B cell (primary cell): ENCODE results near the gene GMPR2. TPM values are rescaled to one million over a fixed set of nuclear protein-coding genes. Genes with fewer than 3 reads are reported as not detected.

Experiments used
- ATAC-seq: fragments of 200-7000 bp; cut with Tn5 transposase; one replicate; pipeline ENCODE4 v1.10.0; 2021; ENCODE audit warnings: low read depth, mild to moderate bottlenecking, moderate number of reproducible peaks, moderate library complexity
- CTCF ChIA-PET: fragments of 350-600 bp; sonication (Branson Sonifier 250); formaldehyde crosslinking; loops from one replicate; lab custom pipeline; 2021; ENCODE audit warnings: antibody characterized with exemption, inconsistent platforms; lab: Charles Lee
- POLR2A ChIA-PET: fragments of 350-600 bp; sonication (Branson Sonifier 250); formaldehyde crosslinking; loops from one replicate; lab custom pipeline; 2021; ENCODE audit warnings: antibody characterized with exemption; lab: Charles Lee
- DNase-seq: peaks from one replicate; pipeline ENCODE4 v3.0.0; 2013
- H2AFZ ChIP-seq: 2 replicates; pipeline ENCODE4 v1.6.1; 2012; ENCODE audit warnings: mild to moderate bottlenecking, low read depth, low read length; ENCODE audit not compliant: insufficient read depth, poor library complexity, severe bottlenecking
- H3K27ac ChIP-seq, 2 donors: 1 replicate in 1 of 2; 2 replicates in 1 of 2; pipeline ENCODE4 v1.5.1; 2012 to 2013; ENCODE audit warnings: low read length in 2 of 2, mild to moderate bottlenecking in 2 of 2, moderate library complexity in 1 of 2
- H3K27me3 ChIP-seq, 4 experiments: fragments of 200-600 bp in 1 of 4; sonication (generic) in 1 of 4; replicated peaks in 1 of 4; 1 replicate in 2 of 4; 2 replicates in 2 of 4; pipeline versions ENCODE4 v1.6.1 to v1.7.0; 2013 to 2016; ENCODE audit warnings: low read length in 3 of 4, mild to moderate bottlenecking in 2 of 4, mixed read lengths in 1 of 4, moderate library complexity in 1 of 4; ENCODE audit not compliant: insufficient read depth in 4 of 4, control insufficient read depth in 3 of 4; ENCODE audit errors: control extremely low read depth in 1 of 4
- H3K36me3 ChIP-seq, 2 experiments: replicated peaks in 1 of 2; 1 replicate in 1 of 2; 2 replicates in 1 of 2; pipeline versions ENCODE4 v1.6.1 to v1.7.1; 2013; ENCODE audit warnings: low read length in 1 of 2; ENCODE audit not compliant: insufficient read depth in 2 of 2, control insufficient read depth in 1 of 2; ENCODE audit errors: control extremely low read depth in 1 of 2, extremely low read depth in 1 of 2
- H3K4me1 ChIP-seq, 2 donors: fragments of 200-600 bp in 1 of 2; sonication (generic) in 1 of 2; 1 replicate in 1 of 2; 2 replicates in 1 of 2; pipeline versions ENCODE4 v1.5.1 to v1.6.1; 2013 to 2017; ENCODE audit warnings: low read length in 2 of 2; ENCODE audit not compliant: control insufficient read depth in 2 of 2, insufficient read depth in 2 of 2
- H3K4me2 ChIP-seq: replicated peaks from 2 replicates; pipeline ENCODE3; 2012; ENCODE audit warnings: mild to moderate bottlenecking, low read depth, low read length; ENCODE audit not compliant: poor library complexity, severe bottlenecking
- H3K4me3 ChIP-seq, 5 experiments: fragments of 200-600 bp in 1 of 5; sonication (generic) in 1 of 5; 1 replicate in 3 of 5; 2 replicates in 2 of 5; pipeline versions ENCODE4 v1.5.1 to v1.7.0; 2011 to 2016; ENCODE audit warnings: low read length in 4 of 5, mild to moderate bottlenecking in 4 of 5, low read depth in 2 of 5, control low read depth in 1 of 5, moderate library complexity in 1 of 5; ENCODE audit not compliant: insufficient read depth in 1 of 5; ENCODE audit errors: control extremely low read depth in 1 of 5, extremely low read depth in 1 of 5
- H3K79me2 ChIP-seq: fragments of 200-600 bp; sonication (generic); one replicate; pipeline ENCODE4 v1.6.0; 2016; ENCODE audit warnings: low read length; ENCODE audit not compliant: control insufficient read depth, insufficient read depth
- H3K9ac ChIP-seq: fragments of 200-600 bp; sonication (generic); 2 replicates; pipeline ENCODE4 v1.6.1; 2017; ENCODE audit warnings: mild to moderate bottlenecking, low read length, moderate library complexity
- H3K9me3 ChIP-seq, 3 donors: one replicate each; pipeline versions ENCODE4 v1.6.1 to v1.7.1; 2013; ENCODE audit warnings: low read length in 2 of 3; ENCODE audit not compliant: control insufficient read depth in 2 of 3, insufficient read depth in 1 of 3; ENCODE audit errors: control extremely low read depth in 1 of 3
- H4K20me1 ChIP-seq: 2 replicates; pipeline ENCODE4 v1.6.0; 2012; ENCODE audit warnings: mild to moderate bottlenecking, low read length; ENCODE audit not compliant: insufficient read depth, control insufficient read depth, poor library complexity, severe bottlenecking
- H3K27ac Mint-ChIP-seq: one replicate; pipeline ENCODE4 v1.8.0; 2021; ENCODE audit warnings: mixed read lengths
- H3K27me3 Mint-ChIP-seq: one replicate; pipeline ENCODE4 v1.8.0; 2021; ENCODE audit warnings: mixed read lengths
- H3K4me1 Mint-ChIP-seq: one replicate; pipeline ENCODE4 v1.8.0; 2021; ENCODE audit warnings: mixed read lengths
- H3K4me3 Mint-ChIP-seq: one replicate; pipeline ENCODE4 v1.8.0; 2021; ENCODE audit warnings: mixed read lengths
- H3K9me3 Mint-ChIP-seq: one replicate; pipeline ENCODE4 v1.8.0; 2022; ENCODE audit warnings: mixed read lengths; ENCODE audit not compliant: insufficient read depth
- CTCF ChIP-seq: fragments of 200-600 bp; IDR thresholded peaks from one replicate; pipeline ENCODE4 v1.8.0; 2022; ENCODE audit warnings: antibody characterized with exemption, mild to moderate bottlenecking
- EZH2 ChIP-seq: IDR thresholded peaks from 2 replicates; pipeline ENCODE4 v1.6.1; 2012; ENCODE audit warnings: borderline replicate concordance, low read depth, mild to moderate bottlenecking, moderate library complexity, low read length; ENCODE audit not compliant: insufficient read depth, poor library complexity, severe bottlenecking
- WGBS: methylation state at CpG from one replicate; pipeline ENCODE4 v1.1.5; 2013; ENCODE audit warnings: missing lambda C conversion rate; ENCODE audit not compliant: insufficient coverage; 5-methylcytosine and 5-hydroxymethylcytosine counted together
- intact Hi-C: fragments of 100-400 bp; cut with micrococcal nuclease; formaldehyde crosslinking; loops from one replicate; pipeline ENCODE4 v1.10.0; 2022
- polyA plus RNA-seq: library from polyadenylated mRNA; depleted of rRNA; stranded (reverse); fragments of >200 nt; gene quantifications from 2 replicates; pipeline ENCODE4 v1.2.3, GENCODE V29; 2012
- total RNA-seq, 2 donors: library from RNA; stranded (reverse); fragments of 120-200 nt in 1 of 2; gene quantifications; 1 replicate in 1 of 2; 2 replicates in 1 of 2; pipeline versions ENCODE4 v1.2.3 to v1.2.4, GENCODE V29; 2013 to 2022

GMPR2 gene
- total and polyA plus RNA-seq, 2 donors (not counting 1 experiment from before 2014, with no cell fraction given): 39.7 to 58.7 TPM

GRCh38 chr14:24207104-24207551 lies 25.6 kb upstream of the GMPR2 start:
- intact Hi-C loops: no loop called here
- no peaks in the 10 kb centered on the region for H3K9me3 Mint-ChIP-seq
- Histone ChIP-seq H3K36me3 (peaks cover 4 to 68% of the 10 kb centered on the region in 2 experiments), H3K4me3 (no peak overlapping the region), H3K27me3 (no peaks in the 10 kb centered on the region), H3K4me2 (no peak overlapping the region), H3K27ac (peak overlapping the region; percentile 20 to 48), H3K9ac (no peak overlapping the region), H2AFZ (no peak overlapping the region), H3K79me2 (peaks cover 77% of the 10 kb centered on the region), H3K9me3 (no peaks in the 10 kb centered on the region), H4K20me1 (peaks cover 16% of the 10 kb centered on the region), H3K4me1 (peaks cover 17 to 18% of the 10 kb centered on the region in 2 donors)
- peaks cover 28% of the 10 kb centered on the region for H3K4me1 Mint-ChIP-seq
- ChIA-PET CTCF (interaction anchor here (0.6 to 2.5 kb wide), 4 partner anchors 12 to 117 kb away, joined by 3 to 9 read pairs (median 4); partner anchors contain the start of genes TINF2 and TM9SF1), POLR2A (interaction anchor here (1.3 kb wide), 1 partner anchor 11 kb away, joined by 3 read pairs; no protein-coding TSS in a partner anchor)
- H3K27me3 Mint-ChIP-seq: no peaks in the 10 kb centered on the region
- WGBS: 48% methylated on average over 5 of the region's 5 CpGs
- peak overlapping the region; percentile 2 for H3K4me3 Mint-ChIP-seq
- TF ChIP-seq CTCF: no peak
- TF ChIP-seq EZH2: no peak
- ATAC-seq (peak; percentile 75), DNase-seq (no peak)
- peak overlapping the region; percentile 82 for H3K27ac Mint-ChIP-seq

- WGBS: 96% methylated on average over 2 of the region's 2 CpGs
- no peak overlapping the region for H2AFZ ChIP-seq
- intact Hi-C loops: no loop called here
- Mint-ChIP-seq H3K27me3 (no peaks in the 10 kb centered on the region), H3K4me3 (no peak overlapping the region), H3K27ac (peak overlapping the region; percentile 82), H3K4me1 (peaks cover 30% of the 10 kb centered on the region), H3K9me3 (no peaks in the 10 kb centered on the region)
- H3K79me2 ChIP-seq: peaks cover 80% of the 10 kb centered on the region
- TF ChIP-seq EZH2: no peak
- TF ChIP-seq CTCF: no peak
- H3K9me3 ChIP-seq: no peaks in the 10 kb centered on the region
- ChIA-PET CTCF (interaction anchor here (1.7 to 2.5 kb wide), 2 partner anchors 12 to 35 kb away, joined by 4 to 9 read pairs; partner anchors contain the start of genes TINF2 and TM9SF1), POLR2A (interaction anchor here (1.3 to 1.5 kb wide), 2 partner anchors 11 to 46 kb away, joined by 3 read pairs; partner anchors contain the start of gene IRF9)
- no peak for ATAC-seq
- H3K4me1 ChIP-seq: peaks cover 21% of the 10 kb centered on the region in 2 donors
- H3K27ac ChIP-seq: peak overlapping the region in 1 of 2 donors; percentile 20
- peaks cover 16% of the 10 kb centered on the region for H4K20me1 ChIP-seq
- H3K27me3 ChIP-seq: no peaks in the 10 kb centered on the region
- DNase-seq: no peak
- H3K36me3 ChIP-seq: peaks cover 4 to 68% of the 10 kb centered on the region in 2 experiments
- H3K9ac ChIP-seq: no peak overlapping the region
- no peak overlapping the region for H3K4me2 ChIP-seq
- H3K4me3 ChIP-seq: no peak overlapping the region
Observed at GRCh38 chr14:24207625-24208024, 25.1 kb upstream of the GMPR2 start.
